LNCAP (cell line): ENCODE measurements around the gene ZNF776.

Source experiments
- CTCF ChIP-seq: fragments of 450-650 bp; IDR thresholded peaks from 2 replicates; pipeline ENCODE4 v1.5.1; 2017; ENCODE audit warnings: mild to moderate bottlenecking

ZNF776 gene

GRCh38 chr19:57746580-57747471, at the start of gene ZNF776:
Gene ZNF776, plus strand, starts transcription at chr19:57746815. Its CDS starts 244 bp downstream, at chr19:57747059.
- no peak for TF ChIP-seq CTCF

DNA sequence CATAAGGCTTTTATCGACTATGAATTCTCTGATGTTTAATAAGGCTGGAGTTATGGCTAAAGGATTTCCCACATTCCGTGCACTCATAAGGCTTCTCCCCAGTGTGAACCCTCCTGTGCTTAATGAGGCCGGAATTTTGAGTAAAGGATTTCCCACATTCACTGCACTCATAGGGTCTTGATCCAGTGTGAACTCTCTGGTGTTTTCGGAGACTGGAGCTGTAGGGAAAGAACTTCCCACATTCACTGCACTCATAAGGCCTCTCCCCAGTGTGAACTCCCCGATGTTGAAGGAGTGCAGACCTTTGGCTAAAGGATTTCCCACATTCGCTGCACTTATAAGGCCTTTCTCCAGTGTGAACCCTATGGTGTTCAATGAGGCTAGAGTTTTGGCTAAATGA, 45.0 kb upstream of the ZNF776 start:
- TF ChIP-seq CTCF, result no peak

- TF ChIP-seq CTCF, result no peak
Measured at GRCh38 chr19:57706346-57706745, 40.3 kb upstream of the ZNF776 start.

GRCh38 chr19:57708641-57709361, 37.8 kb upstream of the ZNF776 start, which contains the start of gene ZNF154:
Gene ZNF154, minus strand, starts transcription at chr19:57709204. Its CDS starts 233 bp downstream, at chr19:57708971.
- no peak for TF ChIP-seq CTCF

- TF ChIP-seq CTCF, result no peak
Measured at GRCh38 chr19:57709616-57710015, 37.0 kb upstream of the ZNF776 start.

GRCh38 chr19:57712222-57712621, 34.4 kb upstream of the ZNF776 start:
- no peak for TF ChIP-seq CTCF

GRCh38 chr19:57719424-57719823, 27.2 kb upstream of the ZNF776 start:
- TF ChIP-seq CTCF, result no peak
